ENCODE measurements around the gene KRT6A.

- TF ChIP-seq CTCF (IDR thresholded peaks at IDR 0.05) (no peak), POLR2A (IDR thresholded peaks at IDR 0.05) (peak in 1 of 4 donors; percentile 57)
These were observed at the start of gene KRT6A for GRCh38 chr12:52493172-52493571.

All from esophagus squamous epithelium (tissue), 4 donors.